RWPE1 (cell line): ENCODE results near the gene INPP1.
A peak's percentile ranks its signal among the peaks of the same experiment; 100 is the strongest.

Experiments
- CTCF ChIA-PET: fragments of 350-600 bp; sonication (Branson Sonifier 250); formaldehyde crosslinking; extraction: SDS; loops from one replicate; lab custom pipeline; 2021; lab: Yijun Ruan, JAX
- POLR2A ChIA-PET: fragments of 400-600 bp; formaldehyde crosslinking; extraction: SDS; loops from one replicate; lab custom pipeline; 2020; ENCODE audit warnings: antibody characterized with exemption; ENCODE audit not compliant: low non-redundant PET; lab: Yijun Ruan, JAX
- DNase-seq: peaks from one replicate; pipeline ENCODE4 v3.0.0; 2012; ENCODE audit warnings: low spot score
- H3K27ac ChIP-seq: fragments of 450-650 bp; 2 replicates; pipeline ENCODE4 v1.5.1; 2017
- TF ChIP-seq, protein P1 (sequence below): fragments of 450-650 bp; conservative IDR thresholded peaks from 2 replicates; pipeline ENCODE4 v1.5.1; 2017; ENCODE audit warnings: low read depth, mild to moderate bottlenecking

INPP1 gene

DNA sequence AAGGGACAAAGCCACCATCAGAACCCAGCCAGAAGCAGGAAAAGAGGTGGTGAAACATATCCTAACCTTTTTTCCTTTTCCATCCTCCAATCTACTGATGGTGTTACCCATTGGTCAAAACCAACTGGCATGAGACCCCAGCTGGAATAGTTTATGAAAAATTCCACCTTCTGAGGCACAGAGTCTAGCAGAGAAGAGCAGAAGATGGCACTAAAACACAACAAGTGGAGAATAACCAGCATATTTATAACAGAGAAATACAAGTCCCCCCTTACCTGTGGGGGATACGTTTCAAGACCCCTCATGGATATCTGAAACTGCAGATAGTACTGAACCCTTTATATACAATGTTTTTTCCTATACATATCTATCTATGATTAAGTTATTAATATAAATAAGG lies 4.9 kb upstream of the INPP1 start:
- ChIA-PET CTCF (interaction anchor here (1.1 kb wide), 1 partner anchor 10 kb away, joined by 3 read pairs; no protein-coding TSS in a partner anchor), POLR2A (no interaction called here)
- DNase-seq: no peak
- H3K27ac ChIP-seq: no peak overlapping the region
- TF ChIP-seq, protein P1, sequence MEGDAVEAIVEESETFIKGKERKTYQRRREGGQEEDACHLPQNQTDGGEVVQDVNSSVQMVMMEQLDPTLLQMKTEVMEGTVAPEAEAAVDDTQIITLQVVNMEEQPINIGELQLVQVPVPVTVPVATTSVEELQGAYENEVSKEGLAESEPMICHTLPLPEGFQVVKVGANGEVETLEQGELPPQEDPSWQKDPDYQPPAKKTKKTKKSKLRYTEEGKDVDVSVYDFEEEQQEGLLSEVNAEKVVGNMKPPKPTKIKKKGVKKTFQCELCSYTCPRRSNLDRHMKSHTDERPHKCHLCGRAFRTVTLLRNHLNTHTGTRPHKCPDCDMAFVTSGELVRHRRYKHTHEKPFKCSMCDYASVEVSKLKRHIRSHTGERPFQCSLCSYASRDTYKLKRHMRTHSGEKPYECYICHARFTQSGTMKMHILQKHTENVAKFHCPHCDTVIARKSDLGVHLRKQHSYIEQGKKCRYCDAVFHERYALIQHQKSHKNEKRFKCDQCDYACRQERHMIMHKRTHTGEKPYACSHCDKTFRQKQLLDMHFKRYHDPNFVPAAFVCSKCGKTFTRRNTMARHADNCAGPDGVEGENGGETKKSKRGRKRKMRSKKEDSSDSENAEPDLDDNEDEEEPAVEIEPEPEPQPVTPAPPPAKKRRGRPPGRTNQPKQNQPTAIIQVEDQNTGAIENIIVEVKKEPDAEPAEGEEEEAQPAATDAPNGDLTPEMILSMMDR: no peak

DNA sequence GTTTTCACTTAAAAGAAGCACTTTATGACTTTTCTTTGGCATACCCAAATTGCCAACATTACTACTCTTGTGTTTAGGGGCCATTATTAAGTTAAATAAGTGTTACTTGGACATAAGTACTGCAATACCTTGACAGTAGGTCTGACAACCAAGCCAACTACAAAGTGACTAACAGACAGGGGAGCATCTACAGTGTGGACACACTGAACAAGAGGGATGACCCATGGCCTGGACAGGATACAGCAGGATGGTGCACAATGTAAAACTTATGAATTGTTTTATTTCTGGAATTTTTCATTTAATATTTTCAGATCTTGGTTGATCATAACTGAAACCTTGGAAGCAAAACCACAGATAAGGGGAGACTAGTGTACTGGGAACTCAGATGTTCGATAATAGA lies 4.0 kb upstream of the INPP1 start:
- H3K27ac ChIP-seq: no peak overlapping the region
- POLR2A ChIA-PET: no interaction called here
- DNase-seq: no peak
- TF ChIP-seq, protein P1: no peak
- CTCF ChIA-PET: interaction anchor here (0.6 kb wide), 1 partner anchor 1491 kb away, joined by 5 read pairs; no protein-coding TSS in a partner anchor

DNA sequence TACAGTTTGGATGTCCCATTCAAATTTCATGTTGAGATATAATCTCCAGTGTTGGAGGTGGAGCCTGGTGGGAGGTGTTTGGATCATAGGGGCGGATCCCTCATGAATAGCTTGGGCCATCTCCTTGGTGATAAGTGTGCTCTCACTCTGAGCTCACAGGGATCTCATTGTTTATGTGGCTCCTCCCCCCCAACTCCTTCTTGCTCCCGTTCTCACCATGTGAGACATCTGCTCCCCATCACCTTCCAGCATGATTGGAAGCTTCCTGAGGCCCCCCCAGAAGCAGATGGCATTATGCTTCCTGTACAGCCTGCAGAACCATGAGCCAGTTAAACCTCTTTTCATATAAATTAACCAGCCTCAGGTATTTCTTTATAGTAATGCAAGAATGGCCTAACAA lies 3.0 kb upstream of the INPP1 start:
- TF ChIP-seq, protein P1: no peak
- peak; percentile 26 for DNase-seq
- CTCF ChIA-PET: interaction anchor here (0.6 kb wide), 1 partner anchor 100 kb away, joined by 3 read pairs; no protein-coding TSS in a partner anchor
- H3K27ac ChIP-seq: no peak overlapping the region
- POLR2A ChIA-PET: no interaction called here

DNA sequence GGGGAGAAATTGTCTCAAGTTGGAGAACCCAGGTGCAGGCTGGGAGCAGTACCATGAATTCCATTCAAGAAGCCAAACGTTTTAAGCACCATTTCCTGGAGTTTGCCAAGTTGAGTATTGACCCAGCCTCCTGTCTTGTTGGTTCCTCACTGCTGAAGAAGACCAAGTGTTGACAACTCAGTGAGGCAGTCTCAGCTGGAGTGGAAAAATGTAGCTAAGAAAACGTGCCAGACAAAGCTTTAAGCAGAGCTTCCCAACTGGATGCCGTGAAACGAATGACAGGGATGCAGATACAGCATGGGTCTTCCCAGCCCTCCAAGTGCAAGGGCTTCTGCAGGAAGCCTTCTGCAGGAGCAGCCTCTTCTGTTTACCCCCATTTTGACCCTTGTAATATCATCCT lies 778 bp upstream of the INPP1 start:
- ChIA-PET CTCF (interaction anchor here (0.5 kb wide), 1 partner anchor 359 kb away, joined by 3 read pairs; no protein-coding TSS in a partner anchor), POLR2A (no interaction called here)

DNA sequence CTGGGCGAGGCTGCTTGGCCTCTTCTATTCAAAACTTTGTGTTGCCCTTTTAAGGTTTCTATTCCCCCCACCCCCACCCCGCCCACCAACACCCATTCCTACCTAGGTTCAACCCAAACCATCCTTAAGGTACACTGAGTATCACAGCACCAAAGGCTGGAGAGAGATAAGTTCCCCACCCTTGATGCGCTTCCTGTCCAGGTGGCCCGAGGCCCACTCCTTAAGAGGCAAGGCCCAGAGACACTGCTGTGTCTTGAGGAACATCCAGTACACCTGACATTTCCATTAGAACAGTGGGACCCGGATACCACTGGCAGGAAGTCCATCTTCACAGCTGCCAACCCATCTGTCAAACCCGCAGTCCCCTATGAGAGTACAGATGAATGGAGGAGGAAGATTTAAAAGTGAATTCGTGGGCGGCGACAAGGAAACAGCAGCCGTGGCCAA lies 277 bp upstream of the INPP1 start:
- peak overlapping the region; percentile 85 for H3K27ac ChIP-seq
- POLR2A ChIA-PET: no interaction called here
- CTCF ChIA-PET: interaction anchor here (0.5 to 1.0 kb wide), 2 partner anchors 25 to 359 kb away, joined by 3 to 4 read pairs; no protein-coding TSS in a partner anchor
- peak; percentile 34 for DNase-seq
- TF ChIP-seq, protein P1: no peak

More for the DNA sequence above, 778 bp upstream of the INPP1 start:
- DNase-seq: no peak
- peak overlapping the region; percentile 85 for H3K27ac ChIP-seq
- TF ChIP-seq, protein P1: no peak

DNA sequence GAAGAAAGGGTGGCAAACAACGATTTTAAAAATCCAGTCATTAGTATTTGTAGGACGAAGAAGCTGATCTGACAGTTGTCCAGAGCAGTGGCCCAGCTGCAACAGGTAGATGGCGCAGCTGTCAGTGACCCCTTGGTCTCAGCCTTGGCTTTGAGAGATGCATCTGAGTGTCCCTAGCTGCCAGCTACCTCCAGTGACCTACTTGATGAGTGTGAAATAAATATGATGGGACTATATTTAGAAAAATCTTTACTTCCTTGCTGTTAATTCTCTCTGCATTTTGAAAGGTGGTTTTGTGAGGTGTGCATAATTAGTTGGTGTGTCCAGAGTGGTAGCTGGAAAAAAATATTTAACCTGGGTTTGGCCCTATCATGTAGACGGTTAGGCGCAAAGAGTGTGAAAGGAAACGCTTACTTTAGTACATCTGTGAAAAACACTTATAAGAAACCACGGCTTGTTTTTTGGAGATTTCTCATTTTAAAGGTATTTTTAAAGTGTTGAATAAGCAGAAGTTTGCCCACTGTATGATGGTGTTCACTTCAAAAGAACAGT lies 963 bp downstream of the INPP1 start:
- TF ChIP-seq, protein P1: peak; percentile 77
- peak; percentile 27 for DNase-seq
- POLR2A ChIA-PET: no interaction called here
- CTCF ChIA-PET: interaction anchor here (0.5 to 1.7 kb wide), 7 partner anchors 9 to 1030 kb away, joined by 3 to 5 read pairs (median 4); no protein-coding TSS in a partner anchor
- peak overlapping the region; percentile 85 for H3K27ac ChIP-seq
